ENCODE measurements around the gene HMBS.

GRCh38 chr11:119121811-119122124 lies 37.1 kb downstream of the HMBS start:
- TF ChIP-seq POLR2AphosphoS5 (IDR thresholded peaks at IDR 0.05; ENCODE audit: borderline replicate concordance, low read depth, low read length), result no peak
- no peak for TF ChIP-seq EZH2 (IDR thresholded peaks at IDR 0.05)
- TF ChIP-seq FOXP2 (optimal IDR thresholded peaks at IDR 0.05; ENCODE audit: control extremely low read depth, extremely low read length, insufficient read depth), result no peak
